ENCODE measurements around the gene FALEC. TPM values are rescaled to one million over a fixed set of nuclear protein-coding genes. Genes with fewer than 3 reads are reported as not detected.
A peak's percentile ranks its signal among the peaks of the same experiment; 100 is the strongest.

Gene FALEC
- total and polyA plus RNA-seq, 9 of the 15 experiments (the other 6 are each of a cell fraction or from before 2014, with no cell fraction given), result 0.15 to 1.8 (median 0.53) TPM; not detected in 5

GRCh38 chr1:150561254-150561973, 45.9 kb downstream of the FALEC start (continued):
- no peak for TF ChIP-seq POLR3G (IDR thresholded peaks at IDR 0.05; ENCODE audit: extremely low read depth, insufficient read length, insufficient replicate concordance)
- TF ChIP-seq ELF4 (CRISPR knock-in tag; IDR thresholded peaks at IDR 0.05), result 0 out of 2 replicates have a peak, but pooled peaks have one; percentile 15
- TF ChIP-seq ZNF79 (CRISPR knock-in tag; IDR thresholded peaks at IDR 0.05; ENCODE audit: low read depth), result no peak
- TF ChIP-seq ZZZ3 (IDR thresholded peaks at IDR 0.05), result no peak
- TF ChIP-seq ZNF740 (CRISPR knock-in tag; IDR thresholded peaks at IDR 0.05), result no peak
- no peak for TF ChIP-seq ZNF740 (tag; IDR thresholded peaks at IDR 0.05)
- no peak for TF ChIP-seq SRSF1 (IDR thresholded peaks at IDR 0.05; ENCODE audit: low read depth, low read length)
- TF ChIP-seq HSF4 (CRISPR knock-in tag; IDR thresholded peaks at IDR 0.05; ENCODE audit: borderline replicate concordance), result no peak
- peak; percentile 25; the same call in 1 of the 2 replicates for TF ChIP-seq KLF13 (tag; IDR thresholded peaks at IDR 0.05; ENCODE audit: borderline replicate concordance, low read depth)
- 0 out of 2 replicates have a peak, but pooled peaks have one; percentile 10 for TF ChIP-seq ZBED1 (IDR thresholded peaks at IDR 0.05)
- TF ChIP-seq CHD7 (IDR thresholded peaks at IDR 0.05; ENCODE audit: low read depth, low read length), result peak; percentile 9
- TF ChIP-seq THAP7 (CRISPR knock-in tag; IDR thresholded peaks at IDR 0.05), result peak; percentile 50; the same call in 1 of the 2 replicates
- no peak for TF ChIP-seq SMARCB1 (IDR thresholded peaks at IDR 0.05; ENCODE audit: insufficient read length, low read depth)
- TF ChIP-seq MAX (CRISPR knock-in tag; IDR thresholded peaks at IDR 0.05), result no peak; the same call in 1 of the 2 replicates

All from K562 (cell line).